GM19193 (cell line): Measurements from ENCODE around the gene RECK.
A peak's percentile ranks its signal among the peaks of the same experiment; 100 is the strongest.

Source experiments
- POLR2A ChIP-seq: IDR thresholded peaks from 4 replicates; pipeline ENCODE4 v1.6.1; 2011; ENCODE audit not compliant: insufficient read depth, insufficient read length; ENCODE audit errors: extremely low read depth

RECK gene

DNA sequence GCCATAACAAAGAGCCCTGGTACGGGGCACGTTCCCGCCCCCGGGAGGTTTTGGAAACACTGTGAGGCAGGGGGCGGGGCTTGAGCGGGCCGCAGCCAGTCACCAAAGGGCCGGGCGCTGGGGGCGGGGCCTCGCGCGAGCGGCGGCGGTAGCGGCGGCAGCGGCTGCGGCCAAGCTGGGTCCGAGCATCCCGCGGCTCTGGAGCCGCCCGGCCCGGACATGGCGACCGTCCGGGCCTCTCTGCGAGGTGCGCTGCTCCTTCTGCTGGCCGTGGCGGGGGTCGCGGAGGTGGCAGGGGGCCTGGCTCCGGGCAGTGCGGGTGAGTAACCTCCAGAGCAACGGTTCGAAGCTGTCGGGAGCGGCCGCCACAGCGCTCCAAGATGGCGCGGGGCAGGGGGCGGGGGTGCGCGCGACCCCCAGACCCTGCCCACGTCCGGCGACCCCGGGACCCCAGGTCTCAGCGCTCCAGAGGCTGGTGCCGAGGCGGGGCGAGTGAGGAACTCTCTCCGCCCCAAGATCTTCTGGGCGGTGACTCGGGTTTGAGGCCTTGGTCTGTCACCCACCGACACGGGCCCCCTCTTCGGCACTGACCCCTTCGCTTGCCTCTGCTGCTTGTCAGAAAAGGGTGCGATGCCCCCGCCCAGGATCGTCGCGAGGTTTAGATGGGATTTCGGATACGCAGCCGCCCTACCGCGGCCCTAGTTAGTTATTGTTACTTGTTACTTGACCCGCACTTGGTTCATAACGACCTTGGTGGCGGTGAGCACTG is at the start of gene RECK:
Gene RECK (plus strand): TSS at position 134 of the 769 bp plus-strand sequence. CDS start 86 bp downstream, at position 220.
- peak; percentile 60 for TF ChIP-seq POLR2A

GRCh38 chr9:35990155-35990554 is 46.6 kb upstream of the RECK start:
- no peak for TF ChIP-seq POLR2A

DNA sequence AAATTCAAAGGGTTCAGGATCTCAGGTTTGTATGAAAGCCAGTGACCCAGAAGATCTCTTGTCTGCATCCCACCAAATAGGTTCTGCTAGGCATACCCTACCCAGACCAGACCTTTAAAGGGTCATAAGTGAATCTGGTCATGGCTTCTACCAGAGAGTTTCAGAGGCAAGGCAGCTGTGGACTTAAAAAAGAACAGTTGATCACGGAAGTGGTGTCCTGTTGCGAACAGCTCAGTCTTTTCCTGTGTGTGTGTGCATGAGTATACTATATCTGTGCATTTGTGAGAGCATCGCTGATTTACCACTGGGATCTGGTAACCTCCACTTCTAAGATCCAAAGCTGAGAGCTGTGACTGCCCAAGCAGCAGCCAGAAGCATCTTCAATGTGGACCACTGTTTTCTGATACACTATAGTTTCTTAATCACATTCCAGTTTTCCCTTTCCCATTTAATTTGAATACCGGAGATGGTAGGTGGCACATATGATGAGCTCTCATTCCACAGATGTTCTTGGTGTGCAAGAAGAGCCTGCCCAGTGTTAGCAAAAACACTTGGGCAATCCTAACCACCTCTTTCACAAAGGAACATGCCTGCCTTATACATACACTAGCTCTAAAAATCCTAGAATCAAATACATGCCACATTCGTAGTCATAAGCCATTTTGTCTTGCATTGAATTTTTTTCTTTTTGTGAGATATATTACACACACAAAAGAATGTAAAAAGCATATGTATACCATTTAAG is 42.6 kb upstream of the RECK start:
- TF ChIP-seq POLR2A = no peak

DNA sequence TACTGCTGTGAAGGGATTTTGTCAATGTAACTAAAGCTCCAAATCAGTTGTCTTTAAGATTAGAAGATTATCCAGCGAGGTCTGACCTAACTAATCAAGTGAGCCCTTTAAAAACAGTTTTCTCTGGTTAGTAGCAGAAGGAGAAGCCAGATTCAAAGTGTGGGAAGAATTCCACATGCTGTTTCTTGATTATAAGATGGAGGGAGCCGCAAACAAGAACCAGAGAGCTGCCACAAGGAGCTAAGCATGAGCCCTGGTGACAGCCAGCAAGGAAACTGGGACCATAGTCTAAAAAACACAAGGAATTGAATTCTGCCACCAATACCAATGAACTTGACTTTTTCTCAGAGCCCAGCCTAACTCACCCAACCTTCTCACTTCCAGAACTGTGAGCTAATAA is 41.8 kb upstream of the RECK start:
- no peak for TF ChIP-seq POLR2A

DNA sequence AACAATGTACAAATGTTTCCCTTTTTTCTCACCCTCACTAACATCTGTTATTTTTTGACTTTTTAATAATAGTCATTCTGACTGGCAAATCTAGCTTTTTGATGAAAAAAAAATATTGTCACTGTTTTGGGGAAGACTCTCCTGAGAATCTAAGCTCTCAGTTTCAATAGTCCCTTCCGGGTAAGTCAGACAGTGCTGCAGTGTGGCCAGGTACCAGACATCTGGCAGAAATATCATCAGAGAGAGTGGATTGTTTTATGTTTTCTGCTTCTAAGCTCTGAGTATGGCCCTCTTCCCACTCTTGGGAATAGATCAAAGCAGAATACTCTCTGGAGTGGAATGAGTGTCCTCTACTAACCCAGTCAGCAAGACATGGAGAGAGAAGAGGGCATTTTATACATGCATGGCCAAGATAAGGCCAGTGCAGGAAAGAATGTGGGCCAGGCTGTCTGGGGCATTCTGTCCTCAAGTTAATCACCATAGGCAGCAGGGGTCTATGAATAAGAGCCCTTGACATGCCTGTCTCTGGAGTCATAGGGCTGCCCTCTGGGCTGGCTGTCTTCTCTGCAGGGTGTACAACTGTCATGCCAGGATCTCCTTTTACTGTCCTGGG is 40.2 kb upstream of the RECK start:
- no peak for TF ChIP-seq POLR2A

DNA sequence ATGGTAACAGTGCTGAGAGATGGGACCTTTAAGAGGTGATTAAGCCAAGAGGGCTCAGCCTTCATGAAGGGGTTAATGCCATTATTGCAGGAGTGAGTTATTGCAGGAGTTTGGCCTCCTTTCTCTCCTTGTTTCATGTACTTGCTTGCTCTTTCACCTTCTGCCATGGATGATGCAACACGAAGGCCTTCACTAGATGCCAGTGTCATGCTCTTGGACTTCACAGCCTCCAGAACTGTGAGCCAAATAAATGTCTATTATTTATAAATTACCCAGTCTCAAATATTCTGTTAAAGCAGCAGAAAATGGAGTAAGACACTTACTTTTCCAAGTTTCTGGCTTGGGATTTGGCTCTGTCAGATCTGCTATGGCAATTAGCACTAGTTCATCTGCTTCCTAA is 38.4 kb upstream of the RECK start:
- no peak for TF ChIP-seq POLR2A

DNA sequence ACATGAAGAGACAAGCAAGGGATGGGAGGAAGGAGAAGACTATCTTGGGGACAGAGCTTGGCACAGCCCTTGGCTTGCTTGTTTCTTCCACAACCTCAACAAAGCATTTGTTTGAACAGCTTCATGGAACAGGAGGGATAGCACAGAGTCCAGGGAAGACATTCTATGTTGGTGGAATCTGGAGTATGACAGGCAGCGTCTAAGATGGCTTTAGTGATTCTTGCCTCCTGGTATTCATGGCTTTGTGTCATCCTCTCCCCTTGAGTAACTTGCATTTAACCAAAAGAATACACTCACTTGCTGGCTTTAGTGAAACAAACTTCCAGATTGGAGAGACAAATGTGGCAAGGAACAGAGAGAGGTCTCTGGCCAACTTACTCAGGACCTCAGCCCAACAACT is 30.8 kb upstream of the RECK start:
- TF ChIP-seq POLR2A = no peak

- no peak for TF ChIP-seq POLR2A
These were observed 30.0 kb upstream of the RECK start for GRCh38 chr9:36006549-36007315.

DNA sequence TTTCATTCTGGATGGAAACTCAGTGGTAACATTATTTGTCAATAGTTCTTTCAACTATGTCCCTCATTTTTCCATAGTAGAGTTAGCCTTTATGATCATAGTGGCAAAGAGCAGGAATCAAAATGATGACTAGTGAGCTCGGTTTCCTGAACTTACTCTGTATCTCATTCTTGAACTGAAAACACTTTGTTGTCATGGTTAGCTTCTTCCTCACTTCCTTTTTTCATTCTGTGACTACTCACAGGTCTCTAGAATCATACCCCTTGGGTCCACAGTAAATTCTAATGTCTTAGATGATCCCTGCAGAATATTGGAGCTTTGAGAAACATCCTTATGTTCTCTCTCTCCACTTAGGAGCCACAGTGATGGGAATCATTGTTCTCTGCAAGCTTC is 29.4 kb upstream of the RECK start:
- TF ChIP-seq POLR2A = no peak

DNA sequence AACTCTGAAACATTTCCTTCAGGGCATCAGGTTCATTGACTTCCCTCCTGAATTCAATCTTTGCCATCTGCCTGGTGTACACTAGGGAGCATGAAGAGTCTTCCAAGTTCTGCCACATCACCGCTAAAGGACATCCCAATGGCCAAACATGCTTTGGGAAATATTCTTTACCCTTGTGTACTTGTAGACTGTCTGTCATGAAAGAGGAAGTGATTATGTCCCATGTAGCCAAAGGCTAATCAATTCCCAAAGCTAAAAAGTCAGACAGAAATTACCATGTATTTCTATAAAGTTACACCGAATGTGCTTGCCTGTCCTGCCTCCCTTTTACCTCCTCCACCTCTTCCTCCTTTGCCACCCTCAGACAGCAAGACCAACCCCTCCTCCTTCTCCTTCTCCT is 28.9 kb upstream of the RECK start:
- TF ChIP-seq POLR2A = no peak

- TF ChIP-seq POLR2A = no peak
These were observed 27.9 kb upstream of the RECK start for GRCh38 chr9:36008774-36009300.

- no peak for TF ChIP-seq POLR2A
These were observed 25.3 kb upstream of the RECK start for GRCh38 chr9:36011379-36011778.

DNA sequence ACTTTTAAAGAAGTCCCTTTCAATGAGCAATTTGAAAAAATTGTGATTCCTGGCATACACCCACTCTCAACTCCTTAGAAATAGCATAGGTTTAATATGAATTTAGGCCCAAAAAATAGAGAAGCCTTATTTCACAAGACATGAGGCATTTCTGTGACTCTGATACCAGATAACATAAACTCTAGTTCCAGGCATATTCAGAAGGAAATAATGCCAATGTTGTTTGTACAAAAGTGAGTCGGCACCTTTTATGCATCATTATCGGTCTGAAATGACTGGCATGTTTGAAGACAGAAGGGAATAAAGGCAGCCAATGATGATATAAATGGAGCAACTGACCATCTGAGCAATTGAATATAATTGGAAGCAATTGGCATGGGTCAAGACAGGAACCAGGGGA is 19.4 kb upstream of the RECK start:
- TF ChIP-seq POLR2A = no peak

DNA sequence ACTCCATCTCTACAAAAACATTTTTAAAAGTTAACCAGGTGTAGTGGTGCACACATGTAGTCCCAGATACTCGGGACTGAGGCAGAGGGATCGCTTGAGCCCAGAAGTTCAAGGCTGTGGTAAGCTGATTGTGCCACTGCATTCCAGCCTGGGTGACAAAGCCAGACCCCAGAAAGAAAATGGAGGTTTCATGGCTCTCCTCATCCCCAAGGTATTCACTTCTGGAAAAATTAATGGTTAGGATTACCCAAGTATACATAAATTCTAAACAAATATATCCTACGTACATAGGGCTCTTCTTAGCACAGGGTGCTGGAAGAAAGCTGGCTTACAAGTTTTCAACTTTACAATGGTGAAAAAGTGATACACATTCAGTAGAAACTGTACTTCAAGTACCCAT is 18.6 kb upstream of the RECK start:
- TF ChIP-seq POLR2A = no peak
